Measurements from ENCODE around the gene PLTP. TPM values are rescaled to one million over a fixed set of nuclear protein-coding genes. Genes with fewer than 3 reads are reported as not detected.

PLTP gene
- total and polyA plus RNA-seq, 2 donors (not counting 3 experiments of a cell fraction or from before 2014, with no cell fraction given): 62.1 to 118 TPM

DNA sequence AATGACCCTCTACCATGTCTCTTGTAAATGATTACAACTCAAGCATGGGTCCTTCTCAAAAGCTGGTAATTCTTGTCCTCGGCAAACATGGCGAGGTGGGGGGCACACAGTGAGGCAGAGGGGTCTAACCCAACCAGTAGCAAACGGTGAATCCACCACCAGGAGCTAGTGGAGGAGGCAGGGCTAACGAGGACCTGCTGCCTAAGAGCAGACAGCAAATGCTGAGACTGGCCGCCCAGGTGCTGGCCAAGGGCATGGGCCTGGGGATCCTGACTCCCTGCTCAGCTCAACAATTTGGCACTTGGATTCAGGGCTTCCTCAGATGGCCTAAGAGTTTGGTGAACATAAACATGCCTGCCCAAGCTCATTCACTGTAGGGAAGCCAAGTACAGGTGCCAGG lies 40.9 kb upstream of the PLTP start:
- H3K27ac ChIP-seq (ENCODE audit: insufficient read depth, low read depth, low read length): no peak overlapping the region
- no peaks in the 10 kb centered on the region for H3K4me1 ChIP-seq (ENCODE audit: control insufficient read depth, extremely low read depth, insufficient read depth, low read length)
- no peak overlapping the region for H3K9ac ChIP-seq (replicated peaks; ENCODE audit: extremely low read depth, insufficient read depth, low read length)
- TF ChIP-seq FOS (IDR thresholded peaks at IDR 0.05; ENCODE audit: borderline replicate concordance, insufficient read depth, low read length): no peak
- TF ChIP-seq GATA2 (IDR thresholded peaks at IDR 0.05; ENCODE audit: insufficient read depth, insufficient read length, low read depth, low read length): no peak
- TF ChIP-seq POLR2AphosphoS5 (IDR thresholded peaks at IDR 0.05; ENCODE audit: insufficient read depth, low read depth, low read length): no peak
- TF ChIP-seq, protein P1, sequence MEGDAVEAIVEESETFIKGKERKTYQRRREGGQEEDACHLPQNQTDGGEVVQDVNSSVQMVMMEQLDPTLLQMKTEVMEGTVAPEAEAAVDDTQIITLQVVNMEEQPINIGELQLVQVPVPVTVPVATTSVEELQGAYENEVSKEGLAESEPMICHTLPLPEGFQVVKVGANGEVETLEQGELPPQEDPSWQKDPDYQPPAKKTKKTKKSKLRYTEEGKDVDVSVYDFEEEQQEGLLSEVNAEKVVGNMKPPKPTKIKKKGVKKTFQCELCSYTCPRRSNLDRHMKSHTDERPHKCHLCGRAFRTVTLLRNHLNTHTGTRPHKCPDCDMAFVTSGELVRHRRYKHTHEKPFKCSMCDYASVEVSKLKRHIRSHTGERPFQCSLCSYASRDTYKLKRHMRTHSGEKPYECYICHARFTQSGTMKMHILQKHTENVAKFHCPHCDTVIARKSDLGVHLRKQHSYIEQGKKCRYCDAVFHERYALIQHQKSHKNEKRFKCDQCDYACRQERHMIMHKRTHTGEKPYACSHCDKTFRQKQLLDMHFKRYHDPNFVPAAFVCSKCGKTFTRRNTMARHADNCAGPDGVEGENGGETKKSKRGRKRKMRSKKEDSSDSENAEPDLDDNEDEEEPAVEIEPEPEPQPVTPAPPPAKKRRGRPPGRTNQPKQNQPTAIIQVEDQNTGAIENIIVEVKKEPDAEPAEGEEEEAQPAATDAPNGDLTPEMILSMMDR (IDR thresholded peaks at IDR 0.05; ENCODE audit: extremely low read depth in 1 of 2, insufficient read depth in 1 of 2, low read depth in 1 of 2, low read length in 2 of 2): no peak
- no peak for TF ChIP-seq MYC (IDR thresholded peaks at IDR 0.05; ENCODE audit: low read depth, low read length)
- no peak for TF ChIP-seq EZH2 (IDR thresholded peaks at IDR 0.05; ENCODE audit: borderline replicate concordance, low read depth, low read length, severe bottlenecking)
- no peak for TF ChIP-seq POLR2A (IDR thresholded peaks at IDR 0.05; ENCODE audit: low read depth, low read length)
- no peak for TF ChIP-seq MAX (IDR thresholded peaks at IDR 0.05; ENCODE audit: insufficient read depth, insufficient read length)
- TF ChIP-seq JUN (IDR thresholded peaks at IDR 0.05; ENCODE audit: borderline replicate concordance, insufficient read depth, insufficient read length, low read depth): no peak
- no peaks in the 10 kb centered on the region for H3K9me3 ChIP-seq (replicated peaks; ENCODE audit: control insufficient read depth, insufficient read depth, low read length)
- no peak for FAIRE-seq
- no peaks in the 10 kb centered on the region for H4K20me1 ChIP-seq (replicated peaks; ENCODE audit: control insufficient read depth, extremely low read depth, insufficient read depth, low read length)
- H3K79me2 ChIP-seq (ENCODE audit: control insufficient read depth, insufficient read depth, low read length): no peaks in the 10 kb centered on the region
- H3K27me3 ChIP-seq (ENCODE audit: control insufficient read depth in 2 of 2, insufficient read depth in 2 of 2, low read length in 2 of 2): no peaks in the 10 kb centered on the region
- dilution Hi-C loops (cut with MboI; ENCODE audit: extremely low pct_ligation_motif_present, low sequenced_read_pairs): no loop called here
- ChIA-PET POLR2A (interaction anchor here (0.6 to 0.9 kb wide), 2 partner anchors 18 to 22 kb away, joined by 3 to 6 read pairs; no protein-coding TSS in a partner anchor), CTCF (interaction anchor here (1.3 to 2.7 kb wide), 3 partner anchors 17 to 129 kb away, joined by 5 to 18 read pairs (median 7); partner anchors contain the start of genes CTSA and NEURL2)
- no peak overlapping the region for H3K4me3 ChIP-seq (replicated peaks in 1 of 3; ENCODE audit: insufficient read depth in 1 of 3, low read depth in 1 of 3, low read length in 3 of 3)
- intact Hi-C loops (cut with micrococcal nuclease): no loop called here
- H3K36me3 ChIP-seq (ENCODE audit: control insufficient read depth in 2 of 2, extremely low read depth in 1 of 2, insufficient read depth in 2 of 2, low read length in 2 of 2): peaks cover 4 to 53% of the 10 kb centered on the region in 2 experiments
- no TSS peak for BruUV-seq (replicated peaks)
- DNase-seq (ENCODE audit: low read depth, low spot score): no peak
- no peaks in the 10 kb centered on the region for H3K9me1 ChIP-seq (replicated peaks; ENCODE audit: control insufficient read depth, extremely low read depth, insufficient read depth, low read length)
- H2AFZ ChIP-seq (ENCODE audit: low read depth, low read length): no peak overlapping the region
- H3K4me2 ChIP-seq (ENCODE audit: insufficient read depth, low read length): no peak overlapping the region
